Common myeloid progenitor, CD34-positive (primary cell): ENCODE data around the gene TRIP4.

Source experiments
- CTCF ChIA-PET: fragments of 350-600 bp; sonication (Branson Sonifier 250); formaldehyde crosslinking; loops from one replicate; lab custom pipeline; 2021; ENCODE audit warnings: antibody characterized with exemption; lab: Charles Lee
- POLR2A ChIA-PET: fragments of 350-600 bp; sonication (Branson Sonifier 250); formaldehyde crosslinking; loops from one replicate; lab custom pipeline; 2021; ENCODE audit warnings: antibody characterized with exemption; lab: Charles Lee
- DNase-seq, 3 donors: peaks; one replicate each; pipeline versions ENCODE4 v3.0.0 to v3.0.0-alpha.2; 2013
- H3K27ac ChIP-seq, 2 experiments: 1 replicate in 1 of 2; 2 replicates in 1 of 2; pipeline ENCODE4 v1.7.0; 2013; ENCODE audit warnings: inconsistent platforms in 2 of 2, low read length in 2 of 2, mild to moderate bottlenecking in 2 of 2, low read depth in 1 of 2, moderate library complexity in 1 of 2; ENCODE audit not compliant: severe bottlenecking in 2 of 2, insufficient read depth in 1 of 2, poor library complexity in 1 of 2
- H3K27me3 ChIP-seq, 5 experiments: replicated peaks in 2 of 5; 1 replicate in 3 of 5; 2 replicates in 2 of 5; pipeline versions ENCODE4 v1.6.1 to v1.7.0; 2013; ENCODE audit warnings: low read length in 4 of 5, mild to moderate bottlenecking in 2 of 5, moderate library complexity in 2 of 5, inconsistent platforms in 1 of 5; ENCODE audit not compliant: insufficient read depth in 5 of 5, control insufficient read depth in 4 of 5
- H3K36me3 ChIP-seq, 4 experiments: 1 replicate in 2 of 4; 2 replicates in 2 of 4; pipeline versions ENCODE4 v1.6.1 to v1.7.0; 2013; ENCODE audit warnings: low read length in 3 of 4, control low read depth in 1 of 4, mild to moderate bottlenecking in 1 of 4; ENCODE audit not compliant: control insufficient read depth in 4 of 4, insufficient read depth in 4 of 4
- H3K4me1 ChIP-seq, 4 experiments: 1 replicate in 3 of 4; 2 replicates in 1 of 4; pipeline versions ENCODE4 v1.6.1 to v1.7.1; 2013; ENCODE audit warnings: low read length in 3 of 4, mild to moderate bottlenecking in 3 of 4, control low read depth in 1 of 4, inconsistent platforms in 1 of 4, moderate library complexity in 1 of 4; ENCODE audit not compliant: control insufficient read depth in 4 of 4, insufficient read depth in 4 of 4; ENCODE audit errors: control extremely low read depth in 1 of 4
- H3K4me3 ChIP-seq, 7 experiments: 1 replicate in 4 of 7; 2 replicates in 3 of 7; pipeline versions ENCODE4 v1.5.1 to v1.7.0; 2013; ENCODE audit warnings: mild to moderate bottlenecking in 7 of 7, low read length in 6 of 7, moderate library complexity in 6 of 7, inconsistent platforms in 2 of 7, low read depth in 2 of 7, control low read depth in 1 of 7; ENCODE audit not compliant: insufficient read depth in 4 of 7, control insufficient read depth in 1 of 7; ENCODE audit errors: extremely low read depth in 1 of 7
- H3K9me3 ChIP-seq, 5 experiments: 1 replicate in 4 of 5; 2 replicates in 1 of 5; pipeline versions ENCODE4 v1.6.1 to v1.7.1; 2013; ENCODE audit warnings: low read length in 4 of 5, mild to moderate bottlenecking in 2 of 5, inconsistent platforms in 1 of 5, low read depth in 1 of 5, moderate library complexity in 1 of 5; ENCODE audit not compliant: control insufficient read depth in 4 of 5, insufficient read depth in 2 of 5; ENCODE audit errors: control extremely low read depth in 1 of 5
- WGBS: methylation state at CpG from one replicate; pipeline ENCODE4 v1.1.5; 2013; ENCODE audit not compliant: insufficient coverage; 5-methylcytosine and 5-hydroxymethylcytosine counted together

TRIP4 gene

GRCh38 chr15:64461721-64462162 is 74.1 kb downstream of the TRIP4 start:
- no peaks in the 10 kb centered on the region for H3K27me3 ChIP-seq
- no peaks in the 10 kb centered on the region for H3K9me3 ChIP-seq
- peaks cover 31 to 85% (median 76%) of the 10 kb centered on the region in 4 experiments for H3K4me1 ChIP-seq
- H3K36me3 ChIP-seq = peaks cover 0 to 4% (median 0%) of the 10 kb centered on the region in 4 experiments
- peak in 1 of 3 donors; percentile 39 for DNase-seq
- WGBS = 29% methylated on average over 4 of the region's 5 CpGs
- H3K4me3 ChIP-seq = peak overlapping the region; percentile 27 to 89 (median 68)
- peak overlapping the region; percentile 47 to 74 for H3K27ac ChIP-seq
- ChIA-PET CTCF (interaction anchor here (1.0 to 1.1 kb wide), 3 partner anchors 8 to 18 kb away, joined by 3 to 7 read pairs (median 3); no protein-coding TSS in a partner anchor), POLR2A (interaction anchor here (0.6 to 1.1 kb wide), 4 partner anchors 21 to 384 kb away, joined by 3 read pairs; no protein-coding TSS in a partner anchor)

GRCh38 chr15:64462492-64462891 is 74.9 kb downstream of the TRIP4 start:
- no peaks in the 10 kb centered on the region for H3K9me3 ChIP-seq
- no peaks in the 10 kb centered on the region for H3K27me3 ChIP-seq
- peaks cover 0 to 4% (median under 1%) of the 10 kb centered on the region in 4 experiments for H3K36me3 ChIP-seq
- CTCF ChIA-PET = interaction anchor here (1.0 to 1.1 kb wide), 3 partner anchors 16 to 191 kb away, joined by 3 read pairs; no protein-coding TSS in a partner anchor
- H3K4me1 ChIP-seq = peaks cover 24 to 80% (median 72%) of the 10 kb centered on the region in 4 experiments
- DNase-seq = no peak
- POLR2A ChIA-PET = no interaction called here
- peak overlapping the region in 1 of 2 experiments; percentile 74 for H3K27ac ChIP-seq
- peak overlapping the region in 3 of 7 experiments; percentile 58 to 89 (median 68) for H3K4me3 ChIP-seq

GRCh38 chr15:64464276-64465005 is 76.8 kb downstream of the TRIP4 start:
- Histone ChIP-seq H3K27me3 (no peaks in the 10 kb centered on the region), H3K9me3 (no peaks in the 10 kb centered on the region), H3K36me3 (peaks cover 3 to 14% (median 7%) of the 10 kb centered on the region in 4 experiments), H3K27ac (peak overlapping the region in 1 of 2 experiments; percentile 1), H3K4me3 (peak overlapping the region in 1 of 7 experiments; percentile 19), H3K4me1 (peaks cover 20 to 63% (median 54%) of the 10 kb centered on the region in 4 experiments)
- ChIA-PET POLR2A (no interaction called here), CTCF (interaction anchor here (1.0 to 1.4 kb wide), 4 partner anchors 13 to 189 kb away, joined by 3 to 4 read pairs (median 4); no protein-coding TSS in a partner anchor)
- DNase-seq = no peak
- WGBS = 54% methylated on average over 2 of the region's 3 CpGs

DNA sequence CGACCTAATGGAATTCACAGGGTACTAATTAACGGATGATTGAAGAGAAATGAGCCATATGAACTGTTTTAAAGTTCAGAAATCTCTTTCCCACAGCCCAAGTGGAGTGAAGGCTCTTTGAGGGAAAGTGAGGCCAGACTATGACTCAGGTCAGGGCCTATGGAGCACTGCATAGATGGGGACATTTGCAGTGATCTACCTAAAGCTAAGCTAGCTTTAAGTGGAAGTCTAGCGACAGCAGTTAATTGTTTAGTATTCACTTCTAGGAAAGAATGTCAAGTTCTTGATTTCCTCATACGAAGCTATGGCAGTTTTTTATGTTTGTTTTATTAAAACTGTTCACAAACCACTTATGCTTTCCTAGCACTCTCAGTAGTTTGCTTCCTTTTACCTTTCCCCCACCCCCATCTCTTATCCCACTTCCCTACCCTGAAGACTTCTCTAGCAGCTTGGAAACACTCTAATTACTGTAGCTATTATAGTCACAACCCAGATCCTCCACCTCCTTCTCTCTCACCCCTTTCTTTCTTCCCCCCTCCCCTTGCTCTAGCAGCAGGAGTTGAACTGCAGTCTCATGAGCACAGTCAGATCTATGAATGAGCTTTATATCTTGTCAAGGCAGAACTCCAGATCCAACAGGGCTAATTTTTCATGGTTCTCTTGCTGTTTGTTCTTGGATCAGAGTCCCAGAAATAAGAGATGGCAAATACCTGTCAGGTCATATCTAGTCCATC is 78.9 kb downstream of the TRIP4 start:
- WGBS = no CpG with 5 or more reads among the region's 4 CpGs
- no peak for DNase-seq
- peaks cover 6 to 15% (median 10%) of the 10 kb centered on the region in 4 experiments for H3K36me3 ChIP-seq
- H3K9me3 ChIP-seq = no peaks in the 10 kb centered on the region
- peak overlapping the region in 1 of 2 experiments; percentile 22 for H3K27ac ChIP-seq
- H3K27me3 ChIP-seq = no peaks in the 10 kb centered on the region
- POLR2A ChIA-PET = no interaction called here
- H3K4me1 ChIP-seq = peaks cover 17 to 49% (median 42%) of the 10 kb centered on the region in 4 experiments
- CTCF ChIA-PET = interaction anchor here (0.7 to 2.0 kb wide), 6 partner anchors 8 to 64 kb away, joined by 3 to 6 read pairs (median 3); no protein-coding TSS in a partner anchor
- peak overlapping the region in 1 of 7 experiments; percentile 36 for H3K4me3 ChIP-seq

DNA sequence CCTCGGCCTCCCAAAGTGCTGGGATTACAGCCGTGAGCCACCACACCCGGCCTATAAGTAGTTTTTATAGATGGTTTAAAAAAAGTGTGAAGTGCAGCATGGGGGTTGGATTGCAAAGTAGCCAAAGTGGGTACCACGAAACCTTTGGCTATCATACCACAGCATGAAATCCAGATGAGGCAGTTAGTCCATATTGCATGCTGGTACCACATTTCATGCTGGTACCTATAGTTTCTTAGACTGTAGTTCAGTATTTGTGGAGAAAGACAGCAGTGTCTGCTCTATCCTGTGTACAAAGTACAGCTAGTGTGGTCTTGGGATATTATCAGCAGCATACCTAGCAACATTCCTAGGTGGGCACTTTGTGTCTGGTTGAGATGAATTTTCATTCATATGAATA is 84.5 kb downstream of the TRIP4 start:
- ChIA-PET CTCF (no interaction called here), POLR2A (no interaction called here)
- Histone ChIP-seq H3K4me3 (no peak overlapping the region), H3K9me3 (no peaks in the 10 kb centered on the region), H3K27ac (no peak overlapping the region), H3K4me1 (peaks cover 0 to 11% (median 6%) of the 10 kb centered on the region in 4 experiments), H3K27me3 (no peaks in the 10 kb centered on the region), H3K36me3 (peaks cover 6 to 22% (median 14%) of the 10 kb centered on the region in 4 experiments)
- WGBS = 100% methylated on average over 4 of the region's 4 CpGs
- DNase-seq = no peak

- H3K27ac ChIP-seq = no peak overlapping the region
- peaks cover 0 to 11% (median 6%) of the 10 kb centered on the region in 4 experiments for H3K4me1 ChIP-seq
- 100% methylated on average over 1 of the region's 2 CpGs for WGBS
- H3K36me3 ChIP-seq = peaks cover 0 to 20% (median 8%) of the 10 kb centered on the region in 4 experiments
- no peak overlapping the region for H3K4me3 ChIP-seq
- H3K9me3 ChIP-seq = no peaks in the 10 kb centered on the region
- CTCF ChIA-PET = no interaction called here
- no peaks in the 10 kb centered on the region for H3K27me3 ChIP-seq
- POLR2A ChIA-PET = no interaction called here
- DNase-seq = no peak
Observed at GRCh38 chr15:64474846-64475245, 87.2 kb downstream of the TRIP4 start.
